Loucy (cell line): ENCODE data around the gene CELA3B.
A peak's percentile ranks its signal among the peaks of the same experiment; 100 is the strongest.

Experiments
- H2AFZ ChIP-seq: fragments of 200-600 bp; sonication (generic); 2 replicates; pipeline ENCODE4 v1.6.0; 2016; ENCODE audit warnings: antibody characterized with exemption, mild to moderate bottlenecking, low read length, moderate library complexity
- H3F3A ChIP-seq: fragments of 200-600 bp; 2 replicates; pipeline ENCODE4 v1.6.0; 2016; ENCODE audit warnings: antibody characterized with exemption, low read depth, mild to moderate bottlenecking
- H3K27me3 ChIP-seq: fragments of 200-600 bp; sonication (generic); 2 replicates; pipeline ENCODE4 v1.6.1; 2014; ENCODE audit warnings: low read length, mild to moderate bottlenecking; ENCODE audit not compliant: insufficient read depth, poor library complexity, severe bottlenecking
- H3K36me3 ChIP-seq: fragments of 200-600 bp; sonication (generic); 2 replicates; pipeline ENCODE4 v1.6.1; 2016; ENCODE audit warnings: low read length; ENCODE audit not compliant: insufficient read depth
- H3K4me1 ChIP-seq: fragments of 200-600 bp; sonication (generic); 2 replicates; pipeline ENCODE4 v1.5.1; 2014; ENCODE audit warnings: low read length, mild to moderate bottlenecking; ENCODE audit not compliant: insufficient read depth, poor library complexity, severe bottlenecking
- H3K4me2 ChIP-seq: fragments of 200-600 bp; sonication (generic); 2 replicates; pipeline ENCODE4 v1.6.0; 2014; ENCODE audit warnings: antibody characterized with exemption, low read length, low read depth, mild to moderate bottlenecking; ENCODE audit not compliant: poor library complexity, severe bottlenecking
- H3K4me3 ChIP-seq: fragments of 200-600 bp; sonication (generic); 2 replicates; pipeline ENCODE4 v1.5.1; 2014; ENCODE audit warnings: low read length, mild to moderate bottlenecking, mixed read lengths; ENCODE audit not compliant: poor library complexity, severe bottlenecking
- H3K79me2 ChIP-seq: fragments of 200-600 bp; sonication (generic); 2 replicates; pipeline ENCODE4 v1.6.1; 2014; ENCODE audit warnings: low read length; ENCODE audit not compliant: insufficient read depth
- H3K9ac ChIP-seq: fragments of 200-600 bp; sonication (generic); 2 replicates; pipeline ENCODE4 v1.6.0; 2014; ENCODE audit warnings: mild to moderate bottlenecking, low read depth, low read length, moderate library complexity; ENCODE audit not compliant: poor library complexity, severe bottlenecking
- H3K9me2 ChIP-seq: fragments of 200-600 bp; sonication (generic); replicated peaks from 2 replicates; pipeline ENCODE4 v1.6.1; 2016; ENCODE audit warnings: low read depth, low read length, mixed read lengths
- H3K9me3 ChIP-seq: fragments of 200-600 bp; sonication (generic); 2 replicates; pipeline ENCODE4 v1.6.1; 2014; ENCODE audit warnings: mild to moderate bottlenecking, antibody characterized with exemption, low read length, low read depth; ENCODE audit not compliant: insufficient read depth
- H4K20me1 ChIP-seq: fragments of 200-600 bp; sonication (generic); 2 replicates; pipeline ENCODE4 v1.6.0; 2014; ENCODE audit warnings: antibody characterized with exemption, low read length, mild to moderate bottlenecking; ENCODE audit not compliant: insufficient read depth, poor library complexity, severe bottlenecking
- EZH2phosphoT487 ChIP-seq: fragments of 200-600 bp; IDR thresholded peaks from 2 replicates; pipeline ENCODE4 v1.6.1; 2018; ENCODE audit warnings: antibody characterized with exemption, mild to moderate bottlenecking, moderate library complexity, borderline replicate concordance
- TF ChIP-seq, protein P1 (sequence below): fragments of 200-600 bp; sonication (generic); conservative IDR thresholded peaks from 2 replicates; pipeline ENCODE4 v1.5.1; 2014; ENCODE audit warnings: mild to moderate bottlenecking, antibody characterized with exemption, low read length

Gene CELA3B

DNA sequence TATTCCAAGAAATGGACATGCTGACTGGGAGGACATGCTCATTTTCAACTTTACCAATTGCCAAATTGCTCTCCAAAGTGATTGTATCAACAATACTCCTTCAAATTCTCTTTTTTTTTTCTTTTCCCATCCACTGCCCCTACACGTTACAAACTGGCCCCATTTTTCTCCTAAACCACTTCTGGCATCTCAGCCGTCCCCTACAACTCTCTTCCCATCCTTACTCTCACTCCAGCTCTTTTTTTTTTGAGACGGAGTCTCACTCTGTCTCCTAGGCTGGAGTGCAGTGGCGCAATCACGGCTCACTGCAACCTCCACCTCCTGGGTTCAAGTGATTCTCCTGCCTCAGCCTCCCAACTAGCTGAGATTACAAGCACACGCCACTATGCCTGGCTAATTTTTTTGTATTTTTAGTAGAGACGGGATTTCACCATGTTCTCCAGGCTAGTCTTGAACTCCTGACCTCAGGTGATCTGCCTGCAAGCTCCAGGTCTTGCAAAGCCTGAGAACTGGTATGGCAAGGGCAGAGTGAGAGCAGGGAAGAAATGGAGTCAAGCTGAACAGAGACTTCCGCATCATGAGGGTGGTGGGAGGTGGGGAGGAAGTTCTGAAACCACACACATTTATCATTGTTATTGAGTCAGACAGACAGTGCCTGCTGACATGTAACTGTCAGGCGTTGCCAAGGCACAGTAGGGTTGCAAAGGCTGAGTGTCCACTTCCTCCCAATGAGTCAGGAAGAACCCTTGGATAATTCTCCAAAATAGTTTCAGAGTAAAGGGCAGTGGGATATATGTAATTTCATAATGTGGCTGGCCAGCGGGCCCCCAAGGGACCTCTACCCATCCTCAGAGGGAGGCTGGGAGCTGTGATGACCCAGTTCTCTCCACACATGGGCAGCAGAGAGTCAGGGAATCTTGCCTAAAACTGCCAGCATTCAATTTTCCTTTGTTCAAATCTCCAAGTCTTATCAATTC is 42.0 kb downstream of the CELA3B start:
- H2AFZ ChIP-seq: peak overlapping the region; percentile 22; the same call in 1 of the 2 replicates
- no peak for TF ChIP-seq EZH2phosphoT487
- TF ChIP-seq, protein P1, sequence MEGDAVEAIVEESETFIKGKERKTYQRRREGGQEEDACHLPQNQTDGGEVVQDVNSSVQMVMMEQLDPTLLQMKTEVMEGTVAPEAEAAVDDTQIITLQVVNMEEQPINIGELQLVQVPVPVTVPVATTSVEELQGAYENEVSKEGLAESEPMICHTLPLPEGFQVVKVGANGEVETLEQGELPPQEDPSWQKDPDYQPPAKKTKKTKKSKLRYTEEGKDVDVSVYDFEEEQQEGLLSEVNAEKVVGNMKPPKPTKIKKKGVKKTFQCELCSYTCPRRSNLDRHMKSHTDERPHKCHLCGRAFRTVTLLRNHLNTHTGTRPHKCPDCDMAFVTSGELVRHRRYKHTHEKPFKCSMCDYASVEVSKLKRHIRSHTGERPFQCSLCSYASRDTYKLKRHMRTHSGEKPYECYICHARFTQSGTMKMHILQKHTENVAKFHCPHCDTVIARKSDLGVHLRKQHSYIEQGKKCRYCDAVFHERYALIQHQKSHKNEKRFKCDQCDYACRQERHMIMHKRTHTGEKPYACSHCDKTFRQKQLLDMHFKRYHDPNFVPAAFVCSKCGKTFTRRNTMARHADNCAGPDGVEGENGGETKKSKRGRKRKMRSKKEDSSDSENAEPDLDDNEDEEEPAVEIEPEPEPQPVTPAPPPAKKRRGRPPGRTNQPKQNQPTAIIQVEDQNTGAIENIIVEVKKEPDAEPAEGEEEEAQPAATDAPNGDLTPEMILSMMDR: peak; percentile 65
- H3K9ac ChIP-seq: peak overlapping the region; percentile 71
- H3K4me2 ChIP-seq: peak overlapping the region; percentile 72
- no peaks in the 10 kb centered on the region for H3K27me3 ChIP-seq
- H3K9me3 ChIP-seq: no peaks in the 10 kb centered on the region
- no peaks in the 10 kb centered on the region for H3K36me3 ChIP-seq
- H3F3A ChIP-seq: no peaks in the 10 kb centered on the region
- H3K9me2 ChIP-seq: no peaks in the 10 kb centered on the region
- peaks cover 20% of the 10 kb centered on the region for H3K4me1 ChIP-seq
- H4K20me1 ChIP-seq: no peaks in the 10 kb centered on the region
- no peaks in the 10 kb centered on the region for H3K79me2 ChIP-seq
- peak overlapping the region; percentile 63 for H3K4me3 ChIP-seq

DNA sequence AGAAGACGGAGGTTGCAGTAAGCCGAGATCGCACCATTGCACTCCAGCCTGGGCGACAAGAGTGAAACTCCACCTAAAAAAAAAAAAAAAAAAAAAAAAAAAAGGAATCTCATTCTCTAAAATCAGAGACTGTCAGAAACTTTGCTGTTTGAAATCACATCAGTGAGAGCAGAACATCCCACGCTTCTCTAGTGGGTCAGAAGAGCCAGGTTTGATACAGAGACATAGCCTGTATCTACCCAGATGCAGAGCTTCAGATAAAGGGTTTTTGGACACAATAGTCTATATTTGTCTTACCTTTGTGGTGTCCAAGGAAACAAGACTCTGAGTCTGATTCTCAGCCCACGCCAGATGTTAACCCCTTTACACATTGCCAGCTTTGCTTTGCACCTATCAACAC is 44.2 kb downstream of the CELA3B start:
- Histone ChIP-seq H3F3A (0 out of 2 replicates have a peak, but pooled peaks cover 2% of the 10 kb centered on the region), H3K4me3 (no peak overlapping the region), H2AFZ (no peak overlapping the region), H3K4me1 (peaks cover 25% of the 10 kb centered on the region), H3K36me3 (no peaks in the 10 kb centered on the region), H3K9me3 (no peaks in the 10 kb centered on the region), H3K9me2 (no peaks in the 10 kb centered on the region), H3K79me2 (peaks cover 3% of the 10 kb centered on the region), H3K27me3 (no peaks in the 10 kb centered on the region), H3K4me2 (no peak overlapping the region), H3K9ac (no peak overlapping the region), H4K20me1 (peaks cover 3% of the 10 kb centered on the region)
- TF ChIP-seq, protein P1: no peak
- no peak for TF ChIP-seq EZH2phosphoT487

DNA sequence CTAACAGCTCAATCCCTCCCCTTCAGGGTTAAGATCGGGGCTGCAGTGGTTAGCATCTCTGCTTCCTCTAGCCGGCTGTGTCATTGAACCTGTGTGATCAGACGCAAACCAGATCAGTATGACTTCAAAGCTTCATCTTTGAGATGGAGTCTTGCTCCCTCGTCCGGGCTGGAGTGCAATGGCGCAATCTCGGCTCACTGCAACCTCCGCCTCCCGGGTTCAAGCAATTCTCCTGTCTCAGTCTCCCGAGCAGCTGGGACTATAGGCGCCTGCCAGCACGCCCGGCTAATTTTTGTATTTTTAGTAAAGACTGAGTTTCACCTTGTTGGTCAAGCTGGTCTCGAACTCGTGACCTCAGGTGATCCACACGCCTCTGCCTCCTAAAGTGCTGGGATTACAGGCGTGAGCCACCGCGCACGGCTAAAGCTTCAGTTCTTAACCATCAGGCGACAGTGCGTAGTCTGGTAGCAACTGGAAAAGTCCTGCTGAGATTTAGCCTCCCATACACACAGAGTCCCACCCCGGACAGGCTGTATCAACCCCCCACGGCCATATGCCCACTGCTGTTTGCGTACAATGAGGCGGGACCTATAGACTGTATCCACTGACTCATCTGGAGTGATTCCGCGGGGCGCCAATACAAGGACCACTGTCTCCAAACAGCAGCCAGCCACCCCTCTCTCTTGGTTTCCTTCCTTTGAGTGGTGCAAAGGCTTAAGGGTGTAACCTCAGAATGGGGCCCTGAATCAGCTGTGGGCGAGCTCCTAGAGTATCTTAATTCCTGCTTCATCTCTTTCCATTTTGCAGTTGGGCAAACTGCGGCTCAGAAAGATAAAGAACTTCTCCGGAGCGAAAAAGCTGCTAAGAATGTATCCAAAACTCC is 47.9 kb downstream of the CELA3B start:
- Histone ChIP-seq H3K27me3 (no peaks in the 10 kb centered on the region), H4K20me1 (peaks cover 8% of the 10 kb centered on the region), H3K9ac (peak overlapping the region; percentile 98), H3K9me3 (no peaks in the 10 kb centered on the region), H3K4me2 (peak overlapping the region; percentile 79), H3F3A (0 out of 2 replicates have a peak, but pooled peaks cover 2% of the 10 kb centered on the region), H3K4me1 (peaks cover 16% of the 10 kb centered on the region), H3K9me2 (no peaks in the 10 kb centered on the region), H3K4me3 (peak overlapping the region; percentile 90), H2AFZ (peak overlapping the region; percentile 87), H3K79me2 (peaks cover 13% of the 10 kb centered on the region), H3K36me3 (no peaks in the 10 kb centered on the region)
- no peak for TF ChIP-seq EZH2phosphoT487
- TF ChIP-seq, protein P1: peak; percentile 36; the same call in 1 of the 2 replicates
